ENCODE measurements around the gene ZBTB42.

The ZBTB42 gene

GRCh38 chr14:104782086-104782807, 18.7 kb upstream of the ZBTB42 start:
- no peak for DNase-seq (ENCODE audit: low read depth in 2 of 2)

DNA sequence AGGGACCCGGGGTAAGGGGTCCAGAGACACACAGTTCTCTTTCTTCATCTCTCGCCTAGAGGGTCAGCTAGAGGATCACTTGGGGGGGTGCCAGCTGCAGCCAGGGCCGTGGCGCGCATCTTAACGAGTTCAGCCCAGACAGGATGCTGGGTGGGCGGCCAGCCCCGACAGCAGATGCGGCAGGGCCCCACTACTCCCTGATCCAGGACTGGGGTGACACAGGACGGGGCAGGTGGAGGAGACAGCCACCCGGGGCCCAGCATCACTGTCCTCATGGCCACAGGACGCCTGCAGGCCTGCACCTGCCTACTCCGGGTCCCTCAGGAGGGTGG, 18.1 kb upstream of the ZBTB42 start:
- DNase-seq (ENCODE audit: low read depth in 2 of 2): no peak

- no peak for DNase-seq (ENCODE audit: low read depth in 2 of 2)
Measured at GRCh38 chr14:104783484-104784217, 17.2 kb upstream of the ZBTB42 start.

DNA sequence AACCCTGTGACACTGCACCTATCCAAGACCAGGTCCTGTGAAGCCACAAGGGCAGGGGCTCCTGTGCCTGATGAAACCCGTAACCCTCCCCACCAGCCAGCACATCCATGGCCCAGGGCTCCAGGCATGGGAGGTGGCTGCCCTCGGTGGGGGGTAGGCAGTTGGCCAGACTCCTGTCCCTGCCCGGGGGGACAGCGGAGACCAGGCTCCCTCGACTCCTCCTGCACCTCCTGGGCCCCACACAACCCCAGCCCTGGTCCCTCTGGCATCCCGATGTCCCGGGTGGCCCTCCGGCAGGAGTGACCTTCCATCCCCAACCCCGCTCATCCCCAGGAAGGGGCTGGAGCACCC, 16.7 kb upstream of the ZBTB42 start:
- DNase-seq (ENCODE audit: low read depth in 2 of 2): no peak

DNA sequence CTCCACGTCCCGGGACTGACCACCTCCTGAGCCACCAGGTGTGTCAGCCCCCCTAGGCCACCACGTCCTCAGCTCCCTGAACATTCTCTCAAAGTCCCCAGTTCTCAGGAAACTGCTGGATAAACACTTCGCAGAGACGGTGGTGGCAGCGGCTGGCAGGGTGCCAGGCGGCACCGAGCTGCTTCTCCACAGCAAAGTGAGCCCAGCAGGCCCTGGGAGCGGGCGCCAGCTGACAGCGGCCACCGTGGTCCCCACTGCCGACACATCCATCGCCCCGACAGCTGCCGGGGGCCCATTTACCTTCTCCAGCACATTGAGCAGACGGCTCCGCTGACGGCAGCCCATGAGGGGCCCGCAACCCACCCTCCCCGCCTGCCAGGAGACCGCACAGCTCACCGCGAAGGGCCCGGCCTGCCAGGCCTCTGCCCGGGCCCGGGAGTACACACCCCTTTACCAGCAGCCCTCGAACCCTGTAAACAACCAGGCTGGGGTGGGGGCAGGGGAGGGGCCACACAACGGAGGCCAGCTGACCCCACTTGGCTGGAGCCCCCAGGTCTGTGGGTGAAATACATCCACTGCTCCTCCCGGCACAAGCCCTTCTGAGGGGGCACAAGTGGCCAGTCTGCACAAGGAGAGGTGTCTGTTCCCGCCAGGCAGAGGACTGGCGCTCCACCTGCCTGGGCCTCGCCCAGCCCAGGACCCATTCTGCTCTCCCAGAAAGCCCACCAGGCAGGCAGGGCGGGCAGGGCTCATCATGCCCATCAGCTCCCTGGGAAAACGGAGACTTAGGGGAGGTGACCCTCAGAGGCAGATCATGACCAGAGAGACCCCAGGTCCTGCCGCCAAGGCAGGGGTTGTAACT, 15.8 kb upstream of the ZBTB42 start:
- DNase-seq (ENCODE audit: low read depth in 2 of 2): no peak

- DNase-seq (ENCODE audit: low read depth in 2 of 2): no peak
Measured at GRCh38 chr14:104785708-104786080, 15.2 kb upstream of the ZBTB42 start.

GRCh38 chr14:104786091-104786586, 14.8 kb upstream of the ZBTB42 start:
- DNase-seq (ENCODE audit: low read depth in 2 of 2): no peak

GRCh38 chr14:104786726-104787675, 13.9 kb upstream of the ZBTB42 start:
- no peak for DNase-seq (ENCODE audit: low read depth in 2 of 2)

GRCh38 chr14:104787736-104788135, 13.2 kb upstream of the ZBTB42 start:
- no peak for DNase-seq (ENCODE audit: low read depth in 2 of 2)

GRCh38 chr14:104788161-104788818, 12.6 kb upstream of the ZBTB42 start:
- DNase-seq (ENCODE audit: low read depth in 2 of 2): no peak

GRCh38 chr14:104788873-104789663, 11.8 kb upstream of the ZBTB42 start:
- DNase-seq (ENCODE audit: low read depth in 2 of 2): no peak

DNA sequence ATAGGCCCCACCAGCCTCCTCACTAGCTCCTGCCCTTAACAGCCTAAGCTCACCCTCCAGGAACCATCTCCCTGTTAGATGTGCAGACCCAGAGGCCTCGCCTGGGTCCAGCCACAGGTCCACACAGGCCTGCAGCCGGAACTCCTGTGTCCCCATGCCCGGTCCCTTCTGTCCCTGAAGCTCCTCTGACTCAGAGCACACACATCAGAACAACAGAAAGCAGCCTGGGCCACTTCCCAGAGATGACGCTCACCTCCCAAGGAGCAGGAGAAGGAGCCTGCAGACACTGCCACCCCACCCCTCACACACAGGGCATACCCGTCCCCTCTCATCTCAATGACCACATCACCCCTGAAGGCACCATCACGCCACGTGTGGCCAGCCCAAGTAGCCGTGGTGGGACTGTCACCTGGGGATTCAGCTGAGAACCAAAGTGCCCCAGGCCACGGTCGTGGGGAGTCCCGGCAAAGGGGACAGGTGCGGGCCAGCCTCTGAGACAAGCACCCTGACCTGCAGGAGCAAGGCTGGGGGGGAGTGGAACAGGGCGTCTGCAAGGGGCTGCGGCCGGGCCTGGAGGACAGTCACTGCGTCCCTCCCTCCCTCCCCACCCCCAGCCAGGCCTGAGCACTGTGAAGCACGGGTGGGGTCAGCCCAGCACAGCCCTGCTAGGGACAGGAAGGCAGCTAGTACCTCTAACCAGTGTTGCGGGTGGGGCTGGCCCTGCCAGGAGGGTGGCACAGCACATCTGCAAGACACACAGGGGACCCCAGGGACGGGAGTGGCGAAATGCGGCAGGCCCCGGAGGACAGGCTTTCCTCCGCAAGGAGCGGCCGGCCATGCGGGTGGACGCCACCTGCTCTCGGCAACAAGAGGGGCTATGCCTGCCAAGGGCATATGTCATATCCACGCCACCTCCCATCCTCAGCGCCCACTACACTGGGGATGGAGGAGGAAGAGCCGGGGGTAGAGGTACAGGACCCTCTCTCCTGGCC, 10.9 kb upstream of the ZBTB42 start:
- DNase-seq (ENCODE audit: low read depth in 2 of 2): no peak

DNA sequence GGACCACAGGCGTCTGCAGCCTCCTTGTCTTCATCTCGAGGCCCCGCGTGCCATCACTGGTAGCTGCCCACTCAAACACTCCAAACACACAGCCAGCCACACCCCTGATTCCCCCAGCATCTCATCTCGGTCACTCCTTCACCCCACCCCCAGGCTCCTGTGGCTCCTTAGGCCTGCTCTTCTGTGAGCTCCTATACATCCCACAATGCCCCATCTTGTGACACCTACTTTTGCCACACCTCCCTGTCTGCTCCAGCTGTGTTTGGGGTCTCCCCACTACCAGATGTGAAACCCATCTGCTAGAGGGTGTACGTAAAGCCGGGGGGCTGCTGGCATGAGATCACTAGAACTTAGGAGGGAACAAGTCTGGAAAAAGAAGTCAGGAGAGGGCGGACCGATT, 9.5 kb upstream of the ZBTB42 start:
- no peak for DNase-seq (ENCODE audit: low read depth in 2 of 2)

DNA sequence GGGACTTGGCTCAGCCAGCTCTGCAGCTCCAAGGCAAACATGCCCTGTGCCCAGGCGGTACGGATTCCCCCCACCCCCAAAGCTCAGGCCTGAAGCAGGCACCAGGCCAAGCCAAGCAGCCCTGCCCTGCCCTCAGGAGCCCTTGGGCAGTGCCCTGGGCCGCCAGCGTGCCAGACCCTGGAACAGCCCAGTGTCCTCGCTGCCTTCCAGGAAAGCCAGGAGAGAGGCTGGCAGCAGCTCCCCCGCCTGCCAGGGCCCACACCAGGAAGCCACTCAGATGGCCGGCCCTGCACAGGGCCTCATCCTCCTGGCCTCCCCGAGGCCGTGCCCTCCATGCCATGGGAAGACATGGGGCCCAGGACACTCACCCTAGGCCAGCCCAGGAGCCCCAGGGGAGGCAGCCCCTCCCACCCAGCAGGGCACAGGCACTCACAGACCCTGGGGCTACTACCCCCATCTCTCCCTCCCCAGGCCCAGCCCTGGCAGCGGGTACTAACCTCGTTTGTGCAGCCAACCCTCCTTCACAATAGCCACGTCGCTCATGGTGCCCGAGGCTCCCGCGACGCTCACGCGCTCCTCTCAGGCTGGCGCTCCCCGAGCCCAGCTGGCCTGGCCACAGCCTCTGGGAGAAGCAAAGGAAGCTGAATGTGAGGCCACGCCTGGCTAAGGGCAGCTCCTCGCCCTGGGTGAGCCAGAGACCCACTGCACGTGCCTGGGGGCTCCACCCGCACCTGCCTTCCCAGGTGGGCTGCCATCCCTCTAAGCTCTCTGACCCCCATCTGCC, 8.6 kb upstream of the ZBTB42 start:
- DNase-seq (ENCODE audit: low read depth in 2 of 2): no peak

GRCh38 chr14:104792945-104793702, 7.8 kb upstream of the ZBTB42 start:
- DNase-seq (ENCODE audit: low read depth in 2 of 2): no peak

DNA sequence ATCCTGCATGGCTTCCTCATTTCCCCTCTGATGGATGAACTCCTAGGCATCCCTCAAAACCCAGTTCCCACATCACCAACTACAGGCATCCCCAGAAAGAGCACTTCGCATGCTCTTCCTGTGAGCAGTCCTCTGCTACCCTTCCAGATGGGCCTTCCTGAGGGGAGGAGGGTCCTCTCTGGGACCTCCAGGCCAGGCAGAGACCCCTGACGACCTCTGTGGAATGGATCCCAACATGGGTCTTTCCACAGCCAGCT, 7.3 kb upstream of the ZBTB42 start:
- no peak for DNase-seq (ENCODE audit: low read depth in 2 of 2)

DNA sequence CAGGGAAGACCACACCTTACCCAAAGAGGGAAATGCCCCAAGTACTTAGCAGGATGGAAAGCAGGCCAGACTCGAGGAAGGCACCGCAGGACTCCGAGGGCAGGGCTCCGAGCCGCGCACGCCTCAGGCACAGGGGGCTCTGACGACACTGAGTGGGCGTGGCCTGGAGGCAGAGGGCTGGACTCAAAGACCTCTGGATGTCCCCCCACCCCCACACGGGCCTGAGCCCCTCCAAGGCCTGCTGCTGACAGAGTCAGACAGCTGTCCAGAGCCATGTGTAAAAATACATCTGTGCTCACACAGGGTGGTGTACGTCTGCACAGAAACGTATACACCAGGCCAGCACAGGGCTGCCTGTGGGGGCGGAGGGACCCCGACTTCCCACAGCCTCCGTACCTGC, 6.8 kb upstream of the ZBTB42 start:
- DNase-seq (ENCODE audit: low read depth in 2 of 2): peak in 1 of 2 donors; percentile 42

DNA sequence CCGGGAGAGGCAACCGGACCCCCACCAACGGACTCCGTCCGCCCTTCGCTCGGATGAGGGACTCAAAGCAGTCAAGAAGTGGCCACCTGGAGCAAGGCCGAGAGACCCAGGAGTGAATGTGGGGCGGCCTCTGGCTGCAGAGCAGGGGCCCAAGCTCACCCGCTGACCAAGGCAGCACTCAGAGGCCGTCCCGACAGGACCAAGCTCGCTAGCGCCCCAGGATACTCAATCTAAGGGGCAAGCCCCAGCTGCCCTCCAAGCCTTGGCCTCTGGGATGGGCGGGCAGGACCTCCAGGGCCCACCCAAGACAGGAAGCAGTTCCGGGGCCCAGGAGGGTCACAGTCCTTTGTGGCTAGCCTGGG, 6.3 kb upstream of the ZBTB42 start:
- no peak for DNase-seq (ENCODE audit: low read depth in 2 of 2)

Data from stimulated activated CD4-positive, alpha-beta T cell treated with anti-CD3 and anti-CD28 coated beads, Interleukin-4, amount 100 ng/mL, for 48 hours (primary cell).